HAP-1 (cell line): ENCODE data around the gene PRELID2.
"Not testable (repeated sequence)": the region's sequence is repeated elsewhere in the genome, so short reads cannot be mapped to it uniquely, and the experiment has no call there.

Experiments
- DNase-seq, 2 experiments: peaks; one replicate each; pipeline ENCODE4 v3.0.0-alpha.2; 2016 to 2020; ENCODE audit warnings: low spot score in 2 of 2
- H3K27me3 ChIP-seq: fragments of 250-450 bp; sonication (Bioruptor Pico); 2 replicates; pipeline ENCODE4 v1.5.1; 2020; ENCODE audit warnings: low read depth, mild to moderate bottlenecking, moderate library complexity
- H3K36me3 ChIP-seq: fragments of 250-450 bp; sonication (Bioruptor Pico); replicated peaks from 2 replicates; pipeline ENCODE4 v1.5.1; 2020; ENCODE audit warnings: mild to moderate bottlenecking
- H3K4me1 ChIP-seq: fragments of 250-450 bp; sonication (Bioruptor Pico); 2 replicates; pipeline ENCODE4 v1.5.1; 2020; ENCODE audit warnings: mild to moderate bottlenecking
- H3K4me3 ChIP-seq: fragments of 250-450 bp; sonication (Bioruptor Pico); 2 replicates; pipeline ENCODE4 v1.5.1; 2020; ENCODE audit warnings: mild to moderate bottlenecking, moderate library complexity
- H3K9me3 ChIP-seq: fragments of 250-450 bp; sonication (Bioruptor Pico); 2 replicates; pipeline ENCODE4 v1.5.1; 2020; ENCODE audit warnings: mild to moderate bottlenecking, moderate library complexity
- in situ Hi-C: fragments of 300-500 bp; cut with MboI; formaldehyde crosslinking; loops from 3 replicates; pipeline ENCODE4 v1.14.3; 2020; ENCODE audit warnings: low sequenced_read_pairs, inconsistent platforms, mixed read lengths

The PRELID2 gene

GRCh38 chr5:145834917-145835847, at the start of gene PRELID2:
PRELID2 (minus strand) TSS chr5:145835342; CDS start chr5:145835251, 91 bp downstream.
- no peaks in the 10 kb centered on the region for H3K27me3 ChIP-seq
- H3K9me3 ChIP-seq: no peaks in the 10 kb centered on the region
- H3K4me3 ChIP-seq: peak within 1 kb of the TSS; percentile 53
- DNase-seq: peak; percentile 92 to 95
- in situ Hi-C loops: loop anchor here (10.0 to 25.0 kb wide), 2 partner anchors 210 to 1598 kb away; no protein-coding TSS in a partner anchor
- no peaks in the 10 kb centered on the region for H3K36me3 ChIP-seq
- peaks cover 11% of the 10 kb centered on the region for H3K4me1 ChIP-seq

GRCh38 chr5:145874765-145875164, 39.6 kb upstream of the PRELID2 start:
- Histone ChIP-seq H3K27me3 (no peaks in the 10 kb centered on the region; the same call in 1 of the 2 replicates), H3K36me3 (no peaks in the 10 kb centered on the region), H3K4me1 (no peaks in the 10 kb centered on the region), H3K9me3 (no peaks in the 10 kb centered on the region), H3K4me3 (no peak overlapping the region)
- in situ Hi-C loops: no loop called here
- no peak for DNase-seq

GRCh38 chr5:145872914-145873313, 37.8 kb upstream of the PRELID2 start, which contains the start of gene GRXCR2:
GRXCR2 (minus strand) TSS chr5:145873014; CDS start chr5:145872968, 46 bp downstream.
- no peak for DNase-seq
- in situ Hi-C loops: no loop called here
- no peaks in the 10 kb centered on the region; the same call in 1 of the 2 replicates for H3K27me3 ChIP-seq
- no peak within 1 kb of the TSS for H3K4me3 ChIP-seq
- no peaks in the 10 kb centered on the region for H3K9me3 ChIP-seq
- H3K36me3 ChIP-seq: no peaks in the 10 kb centered on the region
- H3K4me1 ChIP-seq: no peaks in the 10 kb centered on the region

- DNase-seq: no peak
- Histone ChIP-seq H3K9me3 (no peaks in the 10 kb centered on the region), H3K27me3 (no peaks in the 10 kb centered on the region; the same call in 1 of the 2 replicates), H3K4me3 (no peak overlapping the region), H3K36me3 (no peaks in the 10 kb centered on the region), H3K4me1 (no peaks in the 10 kb centered on the region)
- in situ Hi-C loops: no loop called here
Measured at GRCh38 chr5:145872486-145872885, 37.3 kb upstream of the PRELID2 start.

GRCh38 chr5:145869753-145870152, 34.6 kb upstream of the PRELID2 start:
- no peak for DNase-seq
- in situ Hi-C loops: no loop called here

GRCh38 chr5:145867806-145868205, 32.7 kb upstream of the PRELID2 start:
- Histone ChIP-seq H3K9me3 (no peaks in the 10 kb centered on the region), H3K4me3 (no peak overlapping the region)

More at GRCh38 chr5:145869753-145870152, 34.6 kb upstream of the PRELID2 start:
- Histone ChIP-seq H3K27me3 (no peaks in the 10 kb centered on the region; the same call in 1 of the 2 replicates), H3K4me1 (no peaks in the 10 kb centered on the region), H3K9me3 (no peaks in the 10 kb centered on the region), H3K4me3 (no peak overlapping the region), H3K36me3 (no peaks in the 10 kb centered on the region)

GRCh38 chr5:145864432-145864831, 29.3 kb upstream of the PRELID2 start:
- in situ Hi-C loops, H3K9me3 ChIP-seq, H3K4me1 ChIP-seq, H3K4me3 ChIP-seq, DNase-seq, H3K36me3 ChIP-seq, H3K27me3 ChIP-seq: not testable (repeated sequence)

More at GRCh38 chr5:145867806-145868205, 32.7 kb upstream of the PRELID2 start:
- DNase-seq: no peak
- in situ Hi-C loops: no loop called here
- no peaks in the 10 kb centered on the region for H3K4me1 ChIP-seq
- H3K27me3 ChIP-seq: peaks cover 2% of the 10 kb centered on the region
- H3K36me3 ChIP-seq: no peaks in the 10 kb centered on the region

GRCh38 chr5:145863003-145863402, 27.9 kb upstream of the PRELID2 start:
- in situ Hi-C loops: no loop called here
- Histone ChIP-seq H3K27me3 (peaks cover 6% of the 10 kb centered on the region; the same call in 1 of the 2 replicates), H3K4me3 (no peak overlapping the region), H3K9me3 (no peaks in the 10 kb centered on the region), H3K4me1 (no peaks in the 10 kb centered on the region), H3K36me3 (no peaks in the 10 kb centered on the region)
- no peak for DNase-seq

- H3K4me3 ChIP-seq: no peak overlapping the region
- H3K9me3 ChIP-seq: no peaks in the 10 kb centered on the region
- H3K36me3 ChIP-seq: no peaks in the 10 kb centered on the region
- H3K4me1 ChIP-seq: no peaks in the 10 kb centered on the region
- peaks cover 6% of the 10 kb centered on the region; the same call in 1 of the 2 replicates for H3K27me3 ChIP-seq
- DNase-seq: no peak
- in situ Hi-C loops: no loop called here
Measured at GRCh38 chr5:145859897-145860296, 24.8 kb upstream of the PRELID2 start.

- Histone ChIP-seq H3K36me3 (no peaks in the 10 kb centered on the region), H3K9me3 (no peaks in the 10 kb centered on the region), H3K4me1 (no peaks in the 10 kb centered on the region), H3K4me3 (no peak overlapping the region), H3K27me3 (peaks cover 6% of the 10 kb centered on the region; the same call in 1 of the 2 replicates)
- DNase-seq: no peak
- in situ Hi-C loops: no loop called here
Measured at GRCh38 chr5:145859453-145859852, 24.3 kb upstream of the PRELID2 start.

- H3K9me3 ChIP-seq: no peaks in the 10 kb centered on the region
- in situ Hi-C loops: no loop called here
- peaks cover 6% of the 10 kb centered on the region; the same call in 1 of the 2 replicates for H3K27me3 ChIP-seq
- no peak for DNase-seq
- no peaks in the 10 kb centered on the region for H3K4me1 ChIP-seq
- no peak overlapping the region for H3K4me3 ChIP-seq
- H3K36me3 ChIP-seq: no peaks in the 10 kb centered on the region
Measured at GRCh38 chr5:145858959-145859358, 23.8 kb upstream of the PRELID2 start.

GRCh38 chr5:145856285-145856818, 21.2 kb upstream of the PRELID2 start:
- no peak overlapping the region for H3K4me3 ChIP-seq
- in situ Hi-C loops: no loop called here
- DNase-seq: no peak
- H3K36me3 ChIP-seq: no peaks in the 10 kb centered on the region
- H3K4me1 ChIP-seq: no peaks in the 10 kb centered on the region
- H3K9me3 ChIP-seq: no peaks in the 10 kb centered on the region
- 0 out of 2 replicates have a peak, but pooled peaks cover 4% of the 10 kb centered on the region for H3K27me3 ChIP-seq

- H3K9me3 ChIP-seq: no peaks in the 10 kb centered on the region
- DNase-seq: no peak
- no peak overlapping the region for H3K4me3 ChIP-seq
- no peaks in the 10 kb centered on the region for H3K36me3 ChIP-seq
- 0 out of 2 replicates have a peak, but pooled peaks cover 1% of the 10 kb centered on the region for H3K27me3 ChIP-seq
- H3K4me1 ChIP-seq: no peaks in the 10 kb centered on the region
- in situ Hi-C loops: no loop called here
Measured at GRCh38 chr5:145855763-145856267, 20.7 kb upstream of the PRELID2 start.
